ENCODE measurements around the gene RARRES2. TPM values are rescaled to one million over a fixed set of nuclear protein-coding genes. Genes with fewer than 3 reads are reported as not detected.
A peak's percentile ranks its signal among the peaks of the same experiment; 100 is the strongest.

The RARRES2 gene
- total RNA-seq, 1 experiment from 2014 or later = not detected

- no peaks in the 10 kb centered on the region for H3K36me3 ChIP-seq (ENCODE audit: low read depth)
- H4K20me1 ChIP-seq (ENCODE audit: insufficient read depth) = no peaks in the 10 kb centered on the region; the same call in none of the 2 replicates
- no peak overlapping the region for H2AFZ ChIP-seq
- H3K9me2 ChIP-seq (ENCODE audit: insufficient read depth) = no peaks in the 10 kb centered on the region
- no peaks in the 10 kb centered on the region for H3K79me2 ChIP-seq (ENCODE audit: low read depth)
- no peak overlapping the region for H3K27ac ChIP-seq
- no peak overlapping the region for H3K4me2 ChIP-seq
- H3K4me1 ChIP-seq (replicated peaks; ENCODE audit: insufficient read depth) = no peaks in the 10 kb centered on the region
- POLR2A ChIA-PET (ENCODE audit: unreplicated experiment) = no interaction called here
- CTCF ChIA-PET = no interaction called here
- DNase-seq = no peak
- no peak overlapping the region for H3K4me3 ChIP-seq
- peaks cover 4% of the 10 kb centered on the region; the same call in 1 of the 2 replicates for H3K9me3 ChIP-seq (ENCODE audit: insufficient read depth, low read depth)
- BruUV-seq (replicated peaks) = no TSS peak
- H3K27me3 ChIP-seq (ENCODE audit: insufficient read depth, low read depth) = no peaks in the 10 kb centered on the region
- 0 out of 2 replicates have a peak, but pooled peaks cover 8% of the 10 kb centered on the region for H3F3A ChIP-seq (ENCODE audit: insufficient read depth, low read depth)
- TF ChIP-seq CTCF (conservative IDR thresholded peaks at IDR 0.05) = no peak
- TF ChIP-seq EZH2 (IDR thresholded peaks at IDR 0.05; ENCODE audit: low read depth) = no peak
- intact Hi-C loops (cut with micrococcal nuclease; ENCODE audit: unreplicated experiment) = no loop called here
Measured at GRCh38 chr7:150340875-150341262, 560 bp downstream of the RARRES2 start.

- H3K4me1 ChIP-seq (replicated peaks; ENCODE audit: insufficient read depth) = no peaks in the 10 kb centered on the region
- no peaks in the 10 kb centered on the region for H3K27me3 ChIP-seq (ENCODE audit: insufficient read depth, low read depth)
- H3K9me3 ChIP-seq (ENCODE audit: insufficient read depth, low read depth) = peaks cover 4% of the 10 kb centered on the region; the same call in 1 of the 2 replicates
- no peak overlapping the region for H2AFZ ChIP-seq
- TF ChIP-seq EZH2 (IDR thresholded peaks at IDR 0.05; ENCODE audit: low read depth) (no peak), CTCF (conservative IDR thresholded peaks at IDR 0.05) (no peak)
- intact Hi-C loops (cut with micrococcal nuclease; ENCODE audit: unreplicated experiment) = no loop called here
- H3K27ac ChIP-seq = no peak overlapping the region
- 0 out of 2 replicates have a peak, but pooled peaks cover 8% of the 10 kb centered on the region for H3F3A ChIP-seq (ENCODE audit: insufficient read depth, low read depth)
- H4K20me1 ChIP-seq (ENCODE audit: insufficient read depth) = no peaks in the 10 kb centered on the region; the same call in none of the 2 replicates
- DNase-seq = peak in 1 of 2 experiments; percentile 15
- H3K4me2 ChIP-seq = no peak overlapping the region
- ChIA-PET POLR2A (ENCODE audit: unreplicated experiment) (no interaction called here), CTCF (no interaction called here)
- no TSS peak for BruUV-seq (replicated peaks)
- H3K36me3 ChIP-seq (ENCODE audit: low read depth) = no peaks in the 10 kb centered on the region
- H3K9me2 ChIP-seq (ENCODE audit: insufficient read depth) = no peaks in the 10 kb centered on the region
- no peak overlapping the region for H3K4me3 ChIP-seq
- H3K79me2 ChIP-seq (ENCODE audit: low read depth) = no peaks in the 10 kb centered on the region
Measured at GRCh38 chr7:150340024-150340749, 1.2 kb downstream of the RARRES2 start.

GRCh38 chr7:150339409-150339809 lies 2.0 kb downstream of the RARRES2 start:
- no peaks in the 10 kb centered on the region for H3K4me1 ChIP-seq (replicated peaks; ENCODE audit: insufficient read depth)
- CTCF ChIA-PET = no interaction called here
- no peaks in the 10 kb centered on the region for H3K79me2 ChIP-seq (ENCODE audit: low read depth)
- no peak overlapping the region for H3K27ac ChIP-seq
- peaks cover 4% of the 10 kb centered on the region; the same call in 1 of the 2 replicates for H3K9me3 ChIP-seq (ENCODE audit: insufficient read depth, low read depth)
- POLR2A ChIA-PET (ENCODE audit: unreplicated experiment) = no interaction called here
- no peaks in the 10 kb centered on the region for H3K9me2 ChIP-seq (ENCODE audit: insufficient read depth)
- no peaks in the 10 kb centered on the region for H3K27me3 ChIP-seq (ENCODE audit: insufficient read depth, low read depth)
- TF ChIP-seq CTCF (conservative IDR thresholded peaks at IDR 0.05) = no peak
- no peak for TF ChIP-seq EZH2 (IDR thresholded peaks at IDR 0.05; ENCODE audit: low read depth)
- H4K20me1 ChIP-seq (ENCODE audit: insufficient read depth) = no peaks in the 10 kb centered on the region; the same call in none of the 2 replicates
- no peak overlapping the region for H3K4me3 ChIP-seq
- no peak overlapping the region for H2AFZ ChIP-seq
- H3K4me2 ChIP-seq = no peak overlapping the region
- H3F3A ChIP-seq (ENCODE audit: insufficient read depth, low read depth) = 0 out of 2 replicates have a peak, but pooled peaks cover 8% of the 10 kb centered on the region
- intact Hi-C loops (cut with micrococcal nuclease; ENCODE audit: unreplicated experiment) = no loop called here
- peak in 1 of 2 experiments; percentile 33 for DNase-seq
- H3K36me3 ChIP-seq (ENCODE audit: low read depth) = no peaks in the 10 kb centered on the region
- BruUV-seq (replicated peaks) = no TSS peak

All from PC-9 (cell line).